Stimulated activated naive CD4-positive, alpha-beta T cell treated with Interleukin-2 at 50 U/mL for 16 hours (primary cell): Measurements from ENCODE around the gene SLC15A3.

Experiments
- DNase-seq: peaks from one replicate; lab custom pipeline; 2025; lab: John Stamatoyannopoulos, UW

Gene SLC15A3

GRCh38 chr11:60889869-60890311 lies 62.1 kb downstream of the SLC15A3 start:
- no peak for DNase-seq

GRCh38 chr11:60887556-60887955 lies 64.4 kb downstream of the SLC15A3 start:
- DNase-seq, result no peak
